GM21786 (cell line): ENCODE data around the gene PPM1E.
"Not testable (repeated sequence)": the region's sequence is repeated elsewhere in the genome, so short reads cannot be mapped to it uniquely, and the experiment has no call there.

Source experiments
- ATAC-seq: cut with Tn5 transposase; IDR thresholded peaks from one replicate; pipeline ENCODE4 v1.9.1; 2021; ENCODE audit not compliant: unreplicated experiment

PPM1E gene

DNA sequence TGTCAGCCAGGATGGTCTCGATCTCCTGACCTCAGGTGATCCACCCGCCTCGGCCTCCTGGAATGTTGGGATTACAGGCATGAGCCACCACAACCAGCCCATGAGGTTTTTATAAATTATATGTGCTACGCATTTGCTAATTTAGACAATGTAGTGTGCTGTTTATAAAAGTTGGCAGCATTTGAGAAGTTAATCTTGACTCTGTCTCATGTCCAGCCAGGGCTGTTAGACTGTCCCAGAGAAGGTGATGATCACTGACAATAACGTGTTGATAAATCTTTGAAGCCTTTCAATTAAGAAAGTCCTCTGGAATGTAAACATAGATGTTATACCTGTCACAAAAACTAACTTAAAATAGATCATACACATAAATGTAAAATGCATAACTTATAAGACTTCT, 82.0 kb downstream of the PPM1E start:
- ATAC-seq, result no peak

DNA sequence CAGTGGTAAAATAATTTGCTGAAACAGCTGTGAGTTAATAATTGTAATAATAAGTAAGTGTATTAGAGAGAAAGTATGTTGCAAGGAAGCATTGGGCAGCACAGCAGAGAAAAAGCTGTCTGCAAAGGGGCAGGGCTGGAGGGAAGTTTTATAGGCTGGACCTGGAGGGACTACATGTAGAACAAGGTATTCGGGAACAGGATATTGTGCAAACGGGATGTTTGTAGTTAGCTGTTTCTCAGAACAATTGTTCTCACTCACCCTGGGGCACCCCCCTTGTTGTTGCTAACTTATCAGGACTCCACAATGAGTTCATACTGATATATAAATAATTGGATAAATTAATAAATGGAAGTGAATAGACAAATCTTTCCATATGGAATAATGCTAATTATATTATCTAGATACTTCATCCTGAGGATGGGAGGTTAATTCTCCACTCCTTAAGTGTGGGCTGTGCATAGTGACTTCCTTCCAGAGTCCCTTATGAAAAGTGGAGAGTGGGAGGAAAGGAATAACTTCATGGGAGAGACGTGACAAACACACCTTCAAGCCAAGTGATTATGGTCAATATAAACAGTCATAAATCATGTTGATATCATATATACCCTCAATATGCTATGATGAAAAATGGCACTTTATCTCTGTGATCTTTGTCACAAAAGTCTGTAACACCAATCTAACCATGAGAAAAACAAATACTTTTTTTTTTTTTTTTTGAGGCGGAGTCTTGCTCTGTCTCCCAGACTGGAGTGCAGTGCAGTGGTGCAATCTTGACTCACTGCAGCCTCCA, 85.4 kb downstream of the PPM1E start:
- ATAC-seq, result no peak

GRCh38 chr17:58846413-58846812, 90.8 kb downstream of the PPM1E start:
- not testable (repeated sequence) for ATAC-seq

GRCh38 chr17:58850106-58850505, 94.5 kb downstream of the PPM1E start:
- ATAC-seq, result not testable (repeated sequence)

DNA sequence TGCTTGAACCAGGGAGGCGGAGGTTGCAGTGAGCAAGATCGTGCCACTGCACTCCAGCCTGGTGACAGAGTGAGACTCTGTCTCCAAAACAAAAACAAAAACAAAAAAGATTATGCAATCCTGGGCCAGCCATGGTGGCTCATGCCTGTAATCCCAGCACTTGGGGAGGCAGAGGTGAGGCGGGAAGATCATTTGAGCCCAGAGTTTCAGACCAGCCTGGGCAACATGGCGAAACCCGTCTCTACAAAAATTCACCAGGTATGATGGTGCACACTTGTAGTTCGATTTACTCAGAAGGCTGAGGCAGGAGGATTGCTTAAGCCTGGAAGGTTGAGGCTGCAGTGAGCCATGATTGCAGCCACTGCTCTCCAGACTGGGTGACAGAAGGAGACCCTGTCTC, 109.6 kb downstream of the PPM1E start:
- ATAC-seq, result no peak

GRCh38 chr17:58870747-58871146, 115.1 kb downstream of the PPM1E start:
- no peak for ATAC-seq

DNA sequence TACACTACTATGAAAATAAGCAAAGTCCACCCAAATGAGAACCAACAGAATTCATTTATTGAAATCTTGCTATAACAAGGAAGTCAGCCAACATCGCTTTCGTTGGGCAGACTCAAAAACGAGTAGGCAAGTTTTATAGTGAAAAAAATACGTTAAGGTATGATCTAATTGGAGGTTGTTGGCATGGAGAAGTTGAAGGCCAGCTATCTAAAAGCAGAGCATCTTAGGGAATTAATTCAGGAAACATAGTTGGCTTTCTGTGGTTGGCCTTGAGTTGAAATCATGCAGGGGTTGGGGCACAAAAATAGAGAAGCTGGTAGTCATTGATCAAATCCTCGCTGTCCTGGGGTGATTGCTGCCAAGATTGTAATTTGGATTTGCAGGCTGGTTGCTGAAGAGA, 118.3 kb downstream of the PPM1E start:
- no peak for ATAC-seq

- ATAC-seq, result no peak
Observed at GRCh38 chr17:58875261-58875660, 119.6 kb downstream of the PPM1E start.

- no peak for ATAC-seq
Observed at GRCh38 chr17:58884161-58884560, 128.5 kb downstream of the PPM1E start.

- ATAC-seq, result no peak
Observed at GRCh38 chr17:58886514-58886913, 130.9 kb downstream of the PPM1E start.

DNA sequence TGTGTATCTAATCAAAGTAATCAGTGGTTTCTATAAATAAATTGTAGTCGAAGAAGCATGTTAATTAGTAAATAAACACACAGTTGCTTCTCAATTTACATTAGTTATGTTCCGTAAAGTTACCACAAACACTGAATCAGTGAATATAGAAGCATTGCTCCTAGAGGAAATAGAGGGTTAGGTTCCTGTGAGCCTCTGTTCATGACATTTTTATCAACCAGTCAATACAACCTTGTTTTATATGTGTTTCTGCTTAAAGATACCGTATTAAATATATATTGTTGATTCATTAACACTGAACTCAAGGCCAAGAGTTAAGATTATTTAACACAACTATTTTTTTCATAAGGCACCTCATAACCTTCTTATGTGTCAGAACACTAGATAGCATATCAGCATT, 134.3 kb downstream of the PPM1E start:
- no peak for ATAC-seq

DNA sequence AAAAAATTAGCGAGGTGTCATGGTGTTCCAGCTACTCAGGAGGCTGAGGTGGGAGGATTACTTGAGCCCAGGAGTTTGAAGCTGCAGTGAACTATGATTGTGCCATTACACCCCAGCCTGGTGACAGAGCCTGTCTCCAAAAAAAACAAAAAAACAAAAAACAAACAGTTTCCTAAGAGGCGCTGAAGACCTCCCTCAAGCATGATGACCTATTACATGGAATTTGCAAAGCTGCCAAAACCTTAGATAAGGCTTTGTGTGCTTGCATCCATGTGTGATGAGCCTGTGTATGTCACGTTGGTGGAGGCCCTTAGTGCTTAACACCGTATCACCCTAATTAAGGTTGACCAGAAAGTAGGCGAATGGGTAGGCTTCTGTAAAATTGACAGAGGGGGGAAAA, 143.5 kb downstream of the PPM1E start:
- no peak for ATAC-seq

DNA sequence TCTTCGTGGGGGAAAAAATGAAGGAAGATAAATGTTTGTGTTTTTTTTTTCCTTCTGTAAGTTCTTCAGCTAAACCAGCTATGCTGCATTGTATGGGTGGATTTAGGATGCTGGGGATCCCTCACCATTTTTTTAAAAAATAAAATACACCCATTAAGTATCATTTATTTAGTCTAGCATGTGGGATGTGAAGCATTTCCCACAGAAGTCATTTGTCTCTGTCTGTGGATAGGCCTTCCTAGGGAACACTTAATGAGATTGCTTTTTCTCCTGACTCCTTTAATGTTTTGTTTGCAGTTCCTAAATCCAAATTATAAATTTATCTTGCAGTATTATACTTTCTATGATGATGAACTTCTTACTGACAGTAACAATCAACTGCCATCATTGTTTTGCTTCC, 146.7 kb downstream of the PPM1E start:
- ATAC-seq, result no peak

DNA sequence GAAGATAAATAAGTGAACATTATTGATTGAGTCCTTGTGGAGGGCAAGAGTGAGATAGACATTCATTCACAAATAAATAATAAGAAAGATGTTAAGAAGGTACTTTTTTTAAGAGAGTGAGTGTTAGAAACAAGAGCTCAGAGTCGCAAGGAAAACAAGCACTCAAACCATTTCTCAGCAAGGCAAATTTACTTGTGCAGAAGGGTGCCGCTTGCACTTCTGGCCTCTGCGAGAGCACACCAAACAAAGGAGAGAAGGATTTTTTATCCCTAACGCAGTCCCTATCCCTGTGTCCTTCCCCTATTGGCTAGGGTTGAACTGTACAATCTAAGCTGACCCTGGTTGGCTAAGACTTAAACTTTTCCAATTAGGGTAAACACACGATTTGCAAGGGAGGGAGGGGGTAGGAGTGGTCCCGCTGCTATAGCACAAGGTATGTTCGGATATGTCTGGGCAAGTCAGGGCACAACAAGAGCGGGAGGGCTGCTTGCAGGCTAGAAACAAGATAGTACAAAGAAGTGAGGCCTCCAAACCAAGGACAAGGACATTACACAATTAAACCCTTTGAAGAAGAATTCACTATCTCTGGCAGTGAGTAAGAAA, 156.2 kb downstream of the PPM1E start:
- no peak for ATAC-seq

GRCh38 chr17:58913552-58913951, 157.9 kb downstream of the PPM1E start:
- ATAC-seq, result no peak

- ATAC-seq, result no peak
Observed at GRCh38 chr17:58913971-58914769, 158.5 kb downstream of the PPM1E start.

DNA sequence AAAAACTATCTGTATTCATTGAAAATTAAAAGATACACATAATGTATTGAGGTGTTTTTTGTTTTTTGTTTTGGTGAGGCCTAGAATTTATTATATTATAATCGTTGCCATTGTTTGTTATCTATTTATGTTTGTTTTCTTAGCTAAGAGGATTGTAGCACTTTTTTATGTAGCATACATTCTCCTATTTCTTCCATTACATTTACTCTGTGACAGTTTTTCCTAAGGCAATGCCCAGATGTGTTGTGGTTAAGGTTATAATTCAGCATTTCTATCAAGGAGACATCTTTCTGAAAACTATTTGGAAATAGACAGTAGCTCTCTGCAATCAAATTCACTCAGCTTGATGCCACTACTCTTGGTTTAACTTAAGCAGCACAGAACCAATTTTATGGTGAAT, 161.6 kb downstream of the PPM1E start:
- no peak for ATAC-seq

DNA sequence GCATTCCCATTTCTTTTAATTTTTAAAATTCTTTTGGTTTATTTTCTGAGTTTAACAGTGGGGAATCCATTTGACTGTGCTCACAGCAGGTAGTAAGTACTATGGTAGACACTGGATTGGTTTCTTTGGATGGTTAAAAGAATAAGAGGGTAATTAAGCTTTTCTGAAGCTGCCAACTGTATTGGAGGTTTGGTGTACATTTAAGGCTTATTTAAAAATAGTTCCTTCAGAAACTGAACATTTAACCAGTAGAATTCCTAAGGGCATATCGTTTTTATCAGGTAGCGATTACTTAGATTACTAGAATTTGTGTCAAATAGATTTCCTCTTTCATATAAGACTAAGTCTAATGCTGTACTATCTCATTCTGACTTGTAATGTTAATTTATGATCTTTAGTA, 162.4 kb downstream of the PPM1E start:
- ATAC-seq, result no peak

DNA sequence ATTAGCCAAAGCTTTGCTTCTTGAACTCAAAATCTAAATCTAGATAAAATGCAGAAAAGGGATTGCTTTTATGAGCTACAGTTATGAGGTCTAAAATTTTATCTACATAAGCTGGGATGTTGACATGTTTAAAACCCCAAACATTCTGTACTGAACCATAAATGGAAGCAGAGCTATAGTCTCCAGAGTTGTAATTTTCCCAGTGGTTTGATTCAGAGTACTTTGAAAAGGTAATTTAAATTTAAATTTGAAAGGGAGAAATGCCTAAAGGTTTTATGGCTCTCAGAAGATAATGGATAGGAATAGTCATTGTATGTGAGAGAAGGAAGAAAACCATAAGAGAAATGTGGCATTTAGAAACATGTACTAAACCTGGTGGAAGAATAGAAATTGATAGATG, 163.2 kb downstream of the PPM1E start:
- ATAC-seq, result no peak

- ATAC-seq, result no peak
Observed at GRCh38 chr17:58920773-58921172, 165.1 kb downstream of the PPM1E start.

DNA sequence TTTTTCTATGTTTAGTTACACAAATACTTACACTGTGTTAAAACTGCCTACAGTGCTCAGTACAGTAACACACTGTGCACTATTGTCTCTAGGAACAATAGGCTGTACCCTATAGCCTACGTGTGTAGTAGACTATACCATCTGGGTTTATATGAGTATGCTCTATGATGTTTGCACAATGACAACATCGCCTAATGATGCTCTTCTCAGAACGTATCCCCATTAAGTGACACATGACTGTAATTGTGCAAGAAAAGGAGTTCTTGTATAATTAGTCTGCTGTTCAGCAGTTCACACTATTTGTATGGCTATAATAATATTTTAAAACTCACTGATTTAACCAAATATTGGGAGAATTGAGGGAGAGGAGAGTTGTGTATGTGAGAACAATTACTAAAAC, 177.3 kb downstream of the PPM1E start:
- ATAC-seq, result no peak

- no peak for ATAC-seq
Observed at GRCh38 chr17:58936295-58936694, 180.6 kb downstream of the PPM1E start.
